Cardiac muscle cell (in vitro differentiated cells and primary cell): ENCODE results near the gene ANO1. TPM values are rescaled to one million over a fixed set of nuclear protein-coding genes. Genes with fewer than 3 reads are reported as not detected.

Experiments
- DNase-seq, 2 donors: peaks; one replicate each; pipeline versions ENCODE4 v3.0.0 to v3.0.0-alpha.2; 2010 to 2017; ENCODE audit warnings: low read depth in 1 of 2, low spot score in 1 of 2
- H3K27ac ChIP-seq: fragments of 200-600 bp; sonication (generic); 2 replicates; pipeline ENCODE4 v1.5.1; 2016
- H3K27me3 ChIP-seq: fragments of 200-600 bp; sonication (generic); 2 replicates; pipeline ENCODE4 v1.6.0; 2016; ENCODE audit warnings: control low read depth
- H3K36me3 ChIP-seq: fragments of 200-600 bp; sonication (generic); 2 replicates; pipeline ENCODE4 v1.5.1; 2016; ENCODE audit warnings: control low read depth
- H3K4me1 ChIP-seq: fragments of 200-600 bp; sonication (generic); 2 replicates; pipeline ENCODE4 v1.8.1; 2017; ENCODE audit warnings: low read depth, mild to moderate bottlenecking, mixed run types
- H3K4me3 ChIP-seq: fragments of 200-600 bp; sonication (generic); 2 replicates; pipeline ENCODE4 v1.5.1; 2016; ENCODE audit warnings: mild to moderate bottlenecking
- H3K9me3 ChIP-seq: fragments of 200-600 bp; sonication (generic); 2 replicates; pipeline ENCODE4 v1.5.1; 2017; ENCODE audit warnings: low read depth, mild to moderate bottlenecking, control low read depth
- polyA plus RNA-seq: library from polyadenylated mRNA; unstranded; fragments of >200 nt; fragmentation: Nextera tagmentation; extraction: Ambion mirVana; gene quantifications from 2 replicates; pipeline ENCODE4 v1.2.1, GENCODE V29; 2016
- total RNA-seq: library from RNA; depleted of rRNA; stranded (reverse); fragments of >200 nt; gene quantifications from 2 replicates; pipeline ENCODE4 v1.2.3, GENCODE V29; 2016
- TF ChIP-seq, protein P1 (sequence below): IDR thresholded peaks from 2 replicates; pipeline ENCODE4 v1.5.1; 2012; ENCODE audit warnings: low read depth, mild to moderate bottlenecking, low read length

The ANO1 gene
- total and polyA plus RNA-seq, 2 experiments from 2014 or later, result 0.09 to 0.86 TPM

DNA sequence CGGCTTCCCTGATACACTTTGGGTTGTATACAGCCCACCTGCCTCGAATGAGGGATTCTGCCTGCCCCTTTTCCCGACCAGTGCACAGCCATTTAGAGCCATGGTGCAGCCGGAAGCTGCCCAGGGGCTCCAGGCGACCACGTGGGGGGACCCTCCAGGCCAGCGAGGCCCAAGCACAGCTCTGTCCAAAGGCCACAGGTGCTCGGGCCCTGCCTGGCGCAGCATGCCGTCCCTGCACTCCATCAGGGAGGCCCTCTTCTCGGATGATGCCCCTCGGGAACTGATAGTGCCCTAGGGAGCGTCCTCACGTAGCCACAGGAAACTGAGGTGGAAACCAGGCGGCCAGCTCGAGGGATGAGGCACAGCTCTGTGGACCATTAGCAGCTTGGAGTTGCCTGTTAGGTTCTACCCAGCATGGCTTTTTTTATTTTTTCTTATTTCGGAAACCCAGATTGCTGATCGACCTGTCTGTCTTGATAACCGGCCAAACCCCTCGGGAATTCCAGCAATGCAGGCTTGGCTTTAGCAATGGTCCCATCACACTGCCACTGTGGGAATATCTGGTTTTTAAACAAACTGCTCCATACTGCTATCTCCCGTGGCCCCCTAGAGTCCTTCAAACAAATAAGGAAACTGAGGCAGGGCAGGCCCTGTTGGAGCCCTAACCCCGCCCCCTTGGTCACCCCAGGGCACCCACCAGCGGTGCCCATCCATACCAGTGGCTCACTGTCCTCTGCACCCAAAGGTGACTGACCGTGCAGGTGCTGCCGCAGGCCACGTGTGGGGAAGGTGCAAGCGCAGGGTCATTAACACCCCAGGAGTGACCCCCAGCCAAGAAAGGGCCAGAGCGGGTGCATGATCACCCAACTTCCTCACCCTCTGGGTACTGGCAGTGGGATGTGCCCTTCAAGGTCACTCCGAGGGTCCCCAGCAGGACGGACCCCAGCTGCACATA is 8.0 kb downstream of the ANO1 start:
- Histone ChIP-seq H3K4me3 (no peak overlapping the region), H3K27me3 (peaks cover 17% of the 10 kb centered on the region), H3K27ac (no peak overlapping the region), H3K9me3 (no peaks in the 10 kb centered on the region), H3K36me3 (no peaks in the 10 kb centered on the region), H3K4me1 (peaks cover 8% of the 10 kb centered on the region)
- TF ChIP-seq, protein P1, sequence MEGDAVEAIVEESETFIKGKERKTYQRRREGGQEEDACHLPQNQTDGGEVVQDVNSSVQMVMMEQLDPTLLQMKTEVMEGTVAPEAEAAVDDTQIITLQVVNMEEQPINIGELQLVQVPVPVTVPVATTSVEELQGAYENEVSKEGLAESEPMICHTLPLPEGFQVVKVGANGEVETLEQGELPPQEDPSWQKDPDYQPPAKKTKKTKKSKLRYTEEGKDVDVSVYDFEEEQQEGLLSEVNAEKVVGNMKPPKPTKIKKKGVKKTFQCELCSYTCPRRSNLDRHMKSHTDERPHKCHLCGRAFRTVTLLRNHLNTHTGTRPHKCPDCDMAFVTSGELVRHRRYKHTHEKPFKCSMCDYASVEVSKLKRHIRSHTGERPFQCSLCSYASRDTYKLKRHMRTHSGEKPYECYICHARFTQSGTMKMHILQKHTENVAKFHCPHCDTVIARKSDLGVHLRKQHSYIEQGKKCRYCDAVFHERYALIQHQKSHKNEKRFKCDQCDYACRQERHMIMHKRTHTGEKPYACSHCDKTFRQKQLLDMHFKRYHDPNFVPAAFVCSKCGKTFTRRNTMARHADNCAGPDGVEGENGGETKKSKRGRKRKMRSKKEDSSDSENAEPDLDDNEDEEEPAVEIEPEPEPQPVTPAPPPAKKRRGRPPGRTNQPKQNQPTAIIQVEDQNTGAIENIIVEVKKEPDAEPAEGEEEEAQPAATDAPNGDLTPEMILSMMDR, result no peak
- no peak for DNase-seq

DNA sequence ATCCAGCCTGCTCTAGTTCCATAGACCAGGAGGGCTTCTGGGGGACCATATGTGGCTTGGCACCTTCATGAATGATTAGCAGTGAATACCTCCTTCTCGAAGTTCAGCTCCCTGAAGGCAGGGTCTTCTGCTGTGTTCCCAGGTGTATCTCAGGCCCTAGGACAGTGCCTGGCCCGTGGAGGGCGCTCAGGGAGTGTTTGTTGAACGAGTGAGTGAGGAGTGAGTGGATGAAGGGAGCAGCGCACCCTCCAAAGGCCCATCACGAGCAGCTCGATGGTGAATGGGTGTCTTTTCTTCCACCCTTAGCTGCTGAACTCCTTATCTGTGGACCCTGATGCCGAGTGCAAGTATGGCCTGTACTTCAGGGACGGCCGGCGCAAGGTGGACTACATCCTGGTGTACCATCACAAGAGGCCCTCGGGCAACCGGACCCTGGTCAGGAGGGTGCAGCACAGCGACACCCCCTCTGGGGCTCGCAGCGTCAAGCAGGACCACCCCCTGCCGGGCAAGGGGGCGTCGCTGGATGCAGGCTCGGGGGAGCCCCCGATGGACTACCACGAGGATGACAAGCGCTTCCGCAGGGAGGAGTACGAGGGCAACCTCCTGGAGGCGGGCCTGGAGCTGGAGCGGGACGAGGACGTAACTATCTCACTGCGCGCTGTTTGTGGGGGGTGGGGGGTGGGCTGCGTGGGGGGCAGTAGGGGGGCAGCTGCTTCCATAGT is 9.5 kb downstream of the ANO1 start:
- H3K36me3 ChIP-seq, result no peaks in the 10 kb centered on the region
- no peak overlapping the region for H3K27ac ChIP-seq
- DNase-seq, result no peak
- H3K4me1 ChIP-seq, result peaks cover 8% of the 10 kb centered on the region
- TF ChIP-seq, protein P1, result no peak
- H3K27me3 ChIP-seq, result peaks cover 2% of the 10 kb centered on the region
- no peak overlapping the region for H3K4me3 ChIP-seq
- H3K9me3 ChIP-seq, result no peaks in the 10 kb centered on the region

DNA sequence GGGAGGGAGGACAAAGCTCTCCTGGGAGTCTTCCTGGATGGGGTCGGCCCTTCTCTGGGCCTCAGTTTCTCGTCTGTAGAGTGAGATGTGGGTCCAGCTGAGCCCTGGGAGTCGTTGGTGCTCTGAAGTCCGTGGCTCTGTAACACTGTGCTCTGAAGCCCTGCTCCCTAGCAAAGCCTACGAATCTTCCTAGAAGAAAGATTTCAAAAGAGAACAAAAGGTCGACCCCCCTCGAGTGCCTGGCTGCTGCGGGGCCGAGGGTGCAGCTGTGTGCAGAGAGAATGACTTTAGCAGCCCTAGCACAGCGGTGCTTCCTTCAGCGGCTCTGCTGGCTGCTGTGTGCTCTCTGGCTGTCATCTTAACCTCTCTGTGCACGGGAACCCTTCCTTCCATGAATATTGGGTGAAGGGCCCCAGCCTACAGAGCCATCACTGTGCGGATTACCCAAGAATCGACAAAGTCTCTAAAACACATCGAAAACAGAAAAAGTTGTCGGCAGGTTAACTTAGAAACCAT is 10.7 kb downstream of the ANO1 start:
- H3K27ac ChIP-seq, result no peak overlapping the region
- H3K4me1 ChIP-seq, result peaks cover 8% of the 10 kb centered on the region
- H3K9me3 ChIP-seq, result no peaks in the 10 kb centered on the region
- DNase-seq, result no peak
- H3K4me3 ChIP-seq, result no peak overlapping the region
- no peaks in the 10 kb centered on the region for H3K36me3 ChIP-seq
- TF ChIP-seq, protein P1, result no peak
- no peaks in the 10 kb centered on the region for H3K27me3 ChIP-seq

DNA sequence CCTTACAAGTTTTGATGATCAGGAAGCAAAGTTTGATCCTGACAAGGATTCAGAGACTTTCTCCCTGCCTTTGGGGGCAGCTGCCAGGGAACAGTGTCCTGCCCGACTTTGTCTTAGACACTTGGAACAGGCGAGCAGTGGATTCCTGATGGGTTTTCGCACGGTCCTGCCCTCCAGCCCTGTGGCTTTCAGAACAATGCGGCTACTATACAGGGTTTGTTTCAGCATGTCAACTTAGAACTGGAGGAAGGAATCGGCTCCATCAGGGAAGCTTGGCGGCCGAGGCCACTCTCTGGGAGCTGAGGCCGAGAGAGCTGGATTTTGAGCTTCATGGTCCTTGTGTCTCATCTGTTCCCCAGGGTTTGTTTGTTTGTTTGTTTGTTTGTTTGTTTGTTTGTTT is 11.5 kb downstream of the ANO1 start:
- Histone ChIP-seq H3K36me3 (no peaks in the 10 kb centered on the region), H3K27ac (no peak overlapping the region), H3K4me1 (peaks cover 8% of the 10 kb centered on the region), H3K9me3 (no peaks in the 10 kb centered on the region), H3K27me3 (no peaks in the 10 kb centered on the region), H3K4me3 (no peak overlapping the region)
- TF ChIP-seq, protein P1, result no peak
- no peak for DNase-seq

- Histone ChIP-seq H3K4me1 (peaks cover 8% of the 10 kb centered on the region), H3K36me3 (no peaks in the 10 kb centered on the region), H3K9me3 (no peaks in the 10 kb centered on the region), H3K27me3 (no peaks in the 10 kb centered on the region), H3K27ac (no peak overlapping the region), H3K4me3 (no peak overlapping the region)
- peak in 1 of 2 donors; percentile 41 for DNase-seq
- TF ChIP-seq, protein P1, result no peak
Measured at GRCh38 chr11:70090961-70091381, 12.9 kb downstream of the ANO1 start.
